SJCRH30 (cell line): ENCODE measurements around the gene SPSB1. TPM values are rescaled to one million over a fixed set of nuclear protein-coding genes. Genes with fewer than 3 reads are reported as not detected.
A peak's percentile ranks its signal among the peaks of the same experiment; 100 is the strongest.

ENCODE experiments used
- DNase-seq, 2 experiments: peaks; one replicate each; pipeline ENCODE4 v3.0.0-alpha.2; 2015 to 2020
- H3K27ac ChIP-seq: fragments of 250-450 bp; sonication (Bioruptor Pico); 2 replicates; pipeline ENCODE4 v1.5.1; 2020; ENCODE audit warnings: mild to moderate bottlenecking, moderate library complexity
- H3K27me3 ChIP-seq: fragments of 250-450 bp; sonication (Bioruptor Pico); 2 replicates; pipeline ENCODE4 v1.5.1; 2020; ENCODE audit warnings: mild to moderate bottlenecking, moderate library complexity
- H3K36me3 ChIP-seq: fragments of 250-450 bp; sonication (Bioruptor Pico); 2 replicates; pipeline ENCODE4 v1.5.1; 2020; ENCODE audit warnings: mild to moderate bottlenecking, moderate library complexity
- H3K4me1 ChIP-seq: fragments of 250-450 bp; sonication (Bioruptor Pico); 2 replicates; pipeline ENCODE4 v1.5.1; 2020; ENCODE audit warnings: mild to moderate bottlenecking, moderate library complexity
- H3K4me3 ChIP-seq: fragments of 250-450 bp; sonication (Bioruptor Pico); 2 replicates; pipeline ENCODE4 v1.5.1; 2020; ENCODE audit warnings: mild to moderate bottlenecking, moderate library complexity
- H3K9me3 ChIP-seq: fragments of 250-450 bp; sonication (Bioruptor Pico); replicated peaks from 2 replicates; pipeline ENCODE4 v1.5.1; 2020; ENCODE audit warnings: mild to moderate bottlenecking, moderate library complexity
- total RNA-seq: library from RNA; depleted of rRNA; stranded (reverse); fragments of >200 nt; shearing (Covaris generic); gene quantifications from 2 replicates; pipeline ENCODE4 v1.2.3, GENCODE V29; 2014

Gene SPSB1
- total RNA-seq, 1 experiment from 2014 or later: 0.43 TPM

- no peaks in the 10 kb centered on the region; the same call in 1 of the 2 replicates for H3K27me3 ChIP-seq
- no peak overlapping the region for H3K4me3 ChIP-seq
- H3K27ac ChIP-seq: no peak overlapping the region
- H3K4me1 ChIP-seq: peaks cover 14% of the 10 kb centered on the region
- no peaks in the 10 kb centered on the region for H3K36me3 ChIP-seq
- H3K9me3 ChIP-seq: no peaks in the 10 kb centered on the region
- DNase-seq: no peak
Measured at GRCh38 chr1:9395018-9395417, 102.3 kb downstream of the SPSB1 start.

DNA sequence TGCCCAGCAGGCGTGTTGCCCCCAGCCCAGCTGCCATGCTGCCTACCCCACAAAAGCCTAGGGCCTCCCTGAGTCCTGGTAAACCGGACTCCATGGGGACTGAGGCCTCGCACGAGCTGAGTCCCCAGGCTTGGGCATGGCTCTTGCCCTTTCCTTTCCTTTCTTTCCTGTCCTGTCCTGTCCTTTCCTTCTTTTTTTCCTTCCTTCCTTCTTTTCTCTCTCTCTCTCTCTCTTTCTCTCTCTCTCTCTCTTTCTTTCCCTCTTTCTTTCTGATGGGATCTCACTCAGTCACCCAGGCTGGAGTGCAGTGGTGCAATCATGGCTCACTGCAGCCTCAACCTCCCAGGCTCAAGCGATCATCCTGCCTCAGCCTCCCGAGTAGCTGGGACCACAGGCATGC lies 104.4 kb downstream of the SPSB1 start:
- H3K9me3 ChIP-seq: no peaks in the 10 kb centered on the region
- H3K4me3 ChIP-seq: no peak overlapping the region
- no peaks in the 10 kb centered on the region; the same call in 1 of the 2 replicates for H3K27me3 ChIP-seq
- H3K4me1 ChIP-seq: peaks cover 34% of the 10 kb centered on the region
- no peaks in the 10 kb centered on the region for H3K36me3 ChIP-seq
- DNase-seq: no peak
- no peak overlapping the region for H3K27ac ChIP-seq

- no peak overlapping the region for H3K27ac ChIP-seq
- H3K4me1 ChIP-seq: peaks cover 34% of the 10 kb centered on the region
- H3K4me3 ChIP-seq: no peak overlapping the region
- no peak for DNase-seq
- H3K27me3 ChIP-seq: no peaks in the 10 kb centered on the region; the same call in 1 of the 2 replicates
- no peaks in the 10 kb centered on the region for H3K9me3 ChIP-seq
- no peaks in the 10 kb centered on the region for H3K36me3 ChIP-seq
Measured at GRCh38 chr1:9397997-9398526, 105.4 kb downstream of the SPSB1 start.

- no peaks in the 10 kb centered on the region; the same call in 1 of the 2 replicates for H3K27me3 ChIP-seq
- H3K4me1 ChIP-seq: peaks cover 34% of the 10 kb centered on the region
- H3K4me3 ChIP-seq: no peak overlapping the region
- H3K9me3 ChIP-seq: no peaks in the 10 kb centered on the region
- DNase-seq: peak; percentile 88 to 91
- no peaks in the 10 kb centered on the region for H3K36me3 ChIP-seq
- H3K27ac ChIP-seq: peak overlapping the region; percentile 40
Measured at GRCh38 chr1:9399510-9400424, 107.1 kb downstream of the SPSB1 start.

GRCh38 chr1:9400425-9401079 lies 107.9 kb downstream of the SPSB1 start:
- DNase-seq: no peak
- peak overlapping the region; percentile 40; the same call in 1 of the 2 replicates for H3K27ac ChIP-seq
- H3K27me3 ChIP-seq: no peaks in the 10 kb centered on the region; the same call in 1 of the 2 replicates
- H3K4me1 ChIP-seq: peaks cover 34% of the 10 kb centered on the region
- H3K4me3 ChIP-seq: no peak overlapping the region
- no peaks in the 10 kb centered on the region for H3K36me3 ChIP-seq
- H3K9me3 ChIP-seq: no peaks in the 10 kb centered on the region

GRCh38 chr1:9401080-9401453 lies 108.4 kb downstream of the SPSB1 start:
- no peak for DNase-seq
- no peak overlapping the region for H3K27ac ChIP-seq
- peaks cover 34% of the 10 kb centered on the region for H3K4me1 ChIP-seq

GRCh38 chr1:9402256-9402616 lies 109.5 kb downstream of the SPSB1 start:
- H3K36me3 ChIP-seq: no peaks in the 10 kb centered on the region
- no peak for DNase-seq
- H3K4me1 ChIP-seq: peaks cover 34% of the 10 kb centered on the region
- no peak overlapping the region for H3K27ac ChIP-seq
- H3K9me3 ChIP-seq: no peaks in the 10 kb centered on the region
- no peaks in the 10 kb centered on the region; the same call in 1 of the 2 replicates for H3K27me3 ChIP-seq
- H3K4me3 ChIP-seq: no peak overlapping the region

More at GRCh38 chr1:9401080-9401453, 108.4 kb downstream of the SPSB1 start:
- H3K27me3 ChIP-seq: no peaks in the 10 kb centered on the region; the same call in 1 of the 2 replicates
- H3K4me3 ChIP-seq: no peak overlapping the region
- H3K36me3 ChIP-seq: no peaks in the 10 kb centered on the region
- no peaks in the 10 kb centered on the region for H3K9me3 ChIP-seq

DNA sequence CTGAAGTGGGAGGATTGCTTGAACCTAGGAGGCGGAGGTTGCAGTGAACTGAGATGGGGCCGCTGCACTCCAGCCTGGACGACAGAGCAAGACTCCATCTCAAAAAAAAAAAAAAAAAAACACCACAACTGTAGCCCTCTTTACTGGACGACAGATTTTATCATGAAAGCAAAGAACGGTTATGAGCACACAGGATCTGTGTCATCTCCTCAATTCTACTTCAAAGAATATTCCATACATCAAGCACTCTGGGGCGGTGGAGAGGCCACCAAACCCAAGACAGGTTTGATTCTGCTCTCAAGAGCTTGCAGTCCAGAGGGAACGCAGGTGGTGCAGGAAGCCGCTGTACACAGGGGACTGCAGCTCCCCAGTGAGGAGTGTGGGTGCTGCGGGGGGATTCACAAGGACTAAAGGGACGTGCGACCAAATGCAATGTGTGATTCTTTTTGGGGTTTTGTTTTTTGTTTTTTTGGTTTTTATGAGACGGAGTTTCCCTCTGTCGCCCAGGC lies 110.1 kb downstream of the SPSB1 start:
- Histone ChIP-seq H3K27me3 (no peaks in the 10 kb centered on the region; the same call in 1 of the 2 replicates), H3K27ac (no peak overlapping the region), H3K4me3 (no peak overlapping the region), H3K36me3 (no peaks in the 10 kb centered on the region), H3K4me1 (peaks cover 34% of the 10 kb centered on the region), H3K9me3 (no peaks in the 10 kb centered on the region)
- no peak for DNase-seq

- Histone ChIP-seq H3K4me1 (peaks cover 25% of the 10 kb centered on the region), H3K36me3 (no peaks in the 10 kb centered on the region), H3K27ac (no peak overlapping the region), H3K9me3 (no peaks in the 10 kb centered on the region), H3K4me3 (no peak overlapping the region), H3K27me3 (no peaks in the 10 kb centered on the region; the same call in 1 of the 2 replicates)
- DNase-seq: no peak
Measured at GRCh38 chr1:9404117-9404914, 111.6 kb downstream of the SPSB1 start.

- H3K4me1 ChIP-seq: peaks cover 9% of the 10 kb centered on the region; the same call in 1 of the 2 replicates
Measured at GRCh38 chr1:9406111-9406510, 113.4 kb downstream of the SPSB1 start.

GRCh38 chr1:9410737-9411297 lies 118.1 kb downstream of the SPSB1 start:
- Histone ChIP-seq H3K27ac (no peak overlapping the region), H3K36me3 (no peaks in the 10 kb centered on the region), H3K4me1 (peaks cover 7% of the 10 kb centered on the region; the same call in 1 of the 2 replicates), H3K27me3 (no peaks in the 10 kb centered on the region), H3K9me3 (peaks cover 3% of the 10 kb centered on the region; the same call in 1 of the 2 replicates), H3K4me3 (no peak overlapping the region)
- DNase-seq: no peak

More at GRCh38 chr1:9406111-9406510, 113.4 kb downstream of the SPSB1 start:
- Histone ChIP-seq H3K36me3 (no peaks in the 10 kb centered on the region), H3K9me3 (peaks cover 3% of the 10 kb centered on the region; the same call in 1 of the 2 replicates), H3K27ac (no peak overlapping the region), H3K4me3 (no peak overlapping the region), H3K27me3 (no peaks in the 10 kb centered on the region; the same call in 1 of the 2 replicates)
- DNase-seq: peak in 1 of 2 experiments; percentile 16

- no peak overlapping the region for H3K4me3 ChIP-seq
- peak; percentile 28 to 37 for DNase-seq
- H3K9me3 ChIP-seq: peaks cover 3% of the 10 kb centered on the region; the same call in 1 of the 2 replicates
- H3K4me1 ChIP-seq: peaks cover 7% of the 10 kb centered on the region; the same call in 1 of the 2 replicates
- H3K36me3 ChIP-seq: no peaks in the 10 kb centered on the region
- H3K27me3 ChIP-seq: no peaks in the 10 kb centered on the region
- H3K27ac ChIP-seq: no peak overlapping the region
Measured at GRCh38 chr1:9413071-9413876, 120.6 kb downstream of the SPSB1 start.

GRCh38 chr1:9413877-9414213 lies 121.2 kb downstream of the SPSB1 start:
- Histone ChIP-seq H3K4me1 (peaks cover 7% of the 10 kb centered on the region; the same call in 1 of the 2 replicates), H3K27me3 (no peaks in the 10 kb centered on the region), H3K4me3 (no peak overlapping the region), H3K9me3 (peaks cover 3% of the 10 kb centered on the region; the same call in 1 of the 2 replicates), H3K27ac (no peak overlapping the region), H3K36me3 (no peaks in the 10 kb centered on the region)
- no peak for DNase-seq
